ENCODE data around the gene EVA1C.
"Not testable (repeated sequence)": the region's sequence is repeated elsewhere in the genome, so short reads cannot be mapped to it uniquely, and the experiment has no call there.

Gene EVA1C

GRCh38 chr21:32412162-32413014 lies at the start of gene EVA1C:
Gene EVA1C (plus strand): TSS chr21:32412706. CDS start chr21:32412854, 148 bp downstream.
- DNase-seq (ENCODE audit: low read depth), result no peak

- DNase-seq (ENCODE audit: low read depth), result no peak
Observed at GRCh38 chr21:32364387-32364786, 48.1 kb upstream of the EVA1C start.

- no peak for DNase-seq (ENCODE audit: low read depth)
Observed at GRCh38 chr21:32364796-32365195, 47.7 kb upstream of the EVA1C start.

- no peak for DNase-seq (ENCODE audit: low read depth)
Observed at GRCh38 chr21:32366191-32366590, 46.3 kb upstream of the EVA1C start.

- DNase-seq (ENCODE audit: low read depth), result no peak
Observed at GRCh38 chr21:32367158-32367557, 45.3 kb upstream of the EVA1C start.

GRCh38 chr21:32368386-32368785 lies 44.1 kb upstream of the EVA1C start:
- peak; percentile 41 for DNase-seq (ENCODE audit: low read depth)

- not testable (repeated sequence) for DNase-seq (ENCODE audit: low read depth)
Observed at GRCh38 chr21:32368961-32369360, 43.5 kb upstream of the EVA1C start.

GRCh38 chr21:32370998-32371766 lies 41.3 kb upstream of the EVA1C start:
- no peak for DNase-seq (ENCODE audit: low read depth)

- peak; percentile 42 for DNase-seq (ENCODE audit: low read depth)
Observed at GRCh38 chr21:32371913-32372314, 40.6 kb upstream of the EVA1C start.

GRCh38 chr21:32372755-32373154 lies 39.8 kb upstream of the EVA1C start:
- DNase-seq (ENCODE audit: low read depth), result no peak

- no peak for DNase-seq (ENCODE audit: low read depth)
Observed at GRCh38 chr21:32377506-32377905, 35.0 kb upstream of the EVA1C start.

GRCh38 chr21:32377991-32378390 lies 34.5 kb upstream of the EVA1C start:
- no peak for DNase-seq (ENCODE audit: low read depth)

- DNase-seq (ENCODE audit: low read depth), result no peak
Observed at GRCh38 chr21:32378956-32379355, 33.5 kb upstream of the EVA1C start.

GRCh38 chr21:32380940-32381339 lies 31.6 kb upstream of the EVA1C start:
- no peak for DNase-seq (ENCODE audit: low read depth)

- DNase-seq (ENCODE audit: low read depth), result no peak
Observed at GRCh38 chr21:32381571-32381970, 30.9 kb upstream of the EVA1C start.

- DNase-seq (ENCODE audit: low read depth), result no peak
Observed at GRCh38 chr21:32382108-32382644, 30.3 kb upstream of the EVA1C start.

GRCh38 chr21:32383812-32384211 lies 28.7 kb upstream of the EVA1C start:
- no peak for DNase-seq (ENCODE audit: low read depth)

- no peak for DNase-seq (ENCODE audit: low read depth)
Observed at GRCh38 chr21:32386195-32386870, 26.2 kb upstream of the EVA1C start.

GRCh38 chr21:32387151-32387550 lies 25.4 kb upstream of the EVA1C start:
- DNase-seq (ENCODE audit: low read depth), result no peak

- DNase-seq (ENCODE audit: low read depth), result no peak
Observed at GRCh38 chr21:32388306-32388705, 24.2 kb upstream of the EVA1C start.

GRCh38 chr21:32389337-32390015 lies 23.0 kb upstream of the EVA1C start:
- no peak for DNase-seq (ENCODE audit: low read depth)

Measured in non-pigmented ciliary epithelial cell (primary cell).